NT2/D1 (cell line): ENCODE results near the gene HAAO.

Experiments
- YY1 ChIP-seq: IDR thresholded peaks from 2 replicates; pipeline ENCODE4 v1.6.1; 2011; ENCODE audit not compliant: insufficient read length, insufficient read depth
- ZNF274 ChIP-seq: IDR thresholded peaks from 2 replicates; pipeline ENCODE4 v1.6.1; 2011; ENCODE audit warnings: mild to moderate bottlenecking, low read depth, low read length

DNA sequence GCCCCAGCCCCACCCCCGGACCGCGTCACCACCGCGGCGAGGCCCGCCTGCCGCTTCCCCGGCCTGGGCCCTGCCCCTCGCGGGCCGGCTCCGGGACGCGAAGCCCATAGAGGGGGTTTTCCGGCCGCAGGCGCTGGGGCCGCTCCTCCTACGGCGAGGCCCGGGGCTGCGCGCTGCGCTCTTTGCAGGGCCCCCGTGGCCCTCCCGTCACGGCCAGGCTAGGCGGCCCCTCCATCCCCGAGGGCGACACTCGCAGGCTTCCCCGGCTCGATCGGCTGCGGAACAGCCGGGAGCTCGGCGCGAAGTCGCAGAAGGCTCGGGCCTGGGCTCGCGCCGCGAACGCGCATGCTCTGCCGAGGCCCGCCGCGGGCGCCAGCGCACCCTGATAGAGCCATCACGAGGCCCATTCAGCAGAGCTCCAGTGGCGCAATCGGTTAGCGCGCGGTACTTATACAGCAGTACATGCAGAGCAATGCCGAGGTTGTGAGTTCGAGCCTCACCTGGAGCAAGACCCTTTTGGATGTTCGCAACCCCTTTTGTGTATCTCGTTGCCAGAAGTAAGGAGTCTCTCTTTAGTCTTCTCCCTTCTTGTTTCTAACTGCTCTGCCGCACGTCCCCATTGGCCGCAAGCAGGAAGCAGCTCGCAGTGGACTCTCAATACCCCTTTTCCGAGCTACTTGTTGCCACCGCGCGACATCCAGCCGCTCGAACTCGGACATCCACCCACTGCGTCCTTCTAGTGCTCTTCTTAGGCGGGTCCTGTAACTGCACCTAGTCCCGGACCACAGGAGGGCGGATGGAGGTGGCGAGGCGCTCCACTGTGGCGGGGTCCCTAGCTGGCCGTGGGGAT lies 18.0 kb upstream of the HAAO start:
- TF ChIP-seq ZNF274 (no peak), YY1 (no peak)
